GM23338 (cell line): ENCODE results near the gene PPIA. TPM values are rescaled to one million over a fixed set of nuclear protein-coding genes. Genes with fewer than 3 reads are reported as not detected.

Source experiments
- ATAC-seq: fragments of 200-7000 bp; cut with Tn5 transposase; 3 replicates; pipeline ENCODE4 v1.9.1; 2020
- DNase-seq: peaks from one replicate; pipeline ENCODE4 v3.0.0-alpha.2; 2015; ENCODE audit warnings: low spot score
- H2AFZ ChIP-seq: fragments of 200-600 bp; sonication (generic); 2 replicates; pipeline ENCODE4 v1.8.0; 2016; ENCODE audit warnings: antibody characterized with exemption, mild to moderate bottlenecking, moderate library complexity
- H3F3A ChIP-seq: fragments of 200-600 bp; sonication (generic); replicated peaks from 2 replicates; pipeline ENCODE4 v1.8.0; 2017; ENCODE audit warnings: antibody characterized with exemption, mixed run types, low read depth
- H3K27ac ChIP-seq: fragments of 200-600 bp; sonication (generic); 2 replicates; pipeline ENCODE4 v1.6.1; 2016; ENCODE audit warnings: low read depth
- H3K27me3 ChIP-seq: fragments of 200-600 bp; sonication (generic); 2 replicates; pipeline ENCODE4 v1.8.0; 2016; ENCODE audit warnings: mild to moderate bottlenecking, mixed run types, moderate library complexity; ENCODE audit not compliant: insufficient read depth
- H3K36me3 ChIP-seq: fragments of 200-600 bp; sonication (generic); 2 replicates; pipeline ENCODE4 v1.8.0; 2016; ENCODE audit warnings: mild to moderate bottlenecking; ENCODE audit not compliant: insufficient read depth
- H3K4me1 ChIP-seq: fragments of 200-600 bp; sonication (generic); 2 replicates; pipeline ENCODE4 v1.8.0; 2016; ENCODE audit warnings: mild to moderate bottlenecking, moderate library complexity; ENCODE audit not compliant: insufficient read depth
- H3K4me2 ChIP-seq: fragments of 200-600 bp; sonication (generic); 2 replicates; pipeline ENCODE4 v1.7.1; 2017; ENCODE audit warnings: mixed run types
- H3K4me3 ChIP-seq: fragments of 200-600 bp; sonication (generic); 2 replicates; pipeline ENCODE4 v1.6.1; 2016; ENCODE audit warnings: mixed run types
- H3K79me2 ChIP-seq: fragments of 200-600 bp; sonication (generic); replicated peaks from 2 replicates; pipeline ENCODE4 v1.8.0; 2017; ENCODE audit warnings: mild to moderate bottlenecking; ENCODE audit not compliant: insufficient read depth
- H3K9me2 ChIP-seq: fragments of 200-600 bp; sonication (generic); 2 replicates; pipeline ENCODE4 v1.8.0; 2017; ENCODE audit not compliant: insufficient read depth
- H4K20me1 ChIP-seq: fragments of 200-600 bp; sonication (generic); replicated peaks from 2 replicates; pipeline ENCODE4 v1.8.0; 2017; ENCODE audit warnings: mild to moderate bottlenecking; ENCODE audit not compliant: insufficient read depth
- H3K27ac Mint-ChIP-seq: 2 replicates; pipeline ENCODE4 v1.8.0; 2020; ENCODE audit warnings: inconsistent platforms, mild to moderate bottlenecking, moderate library complexity, mixed read lengths
- H3K27me3 Mint-ChIP-seq: 3 replicates; pipeline ENCODE4 v1.8.0; 2022; ENCODE audit warnings: low read depth, mild to moderate bottlenecking, moderate library complexity, mixed read lengths, inconsistent platforms; ENCODE audit not compliant: insufficient read depth, poor library complexity
- H3K36me3 Mint-ChIP-seq: 3 replicates; pipeline ENCODE4 v1.8.0; 2021; ENCODE audit warnings: low read depth, mild to moderate bottlenecking, inconsistent platforms, moderate library complexity, mixed read lengths
- H3K4me1 Mint-ChIP-seq: 3 replicates; pipeline ENCODE4 v1.8.0; 2020; ENCODE audit warnings: mild to moderate bottlenecking, inconsistent platforms, mixed read lengths
- H3K4me3 Mint-ChIP-seq: 3 replicates; pipeline ENCODE4 v1.8.0; 2021; ENCODE audit warnings: moderate library complexity, mild to moderate bottlenecking, inconsistent platforms, mixed read lengths
- H3K9me3 Mint-ChIP-seq: 3 replicates; pipeline ENCODE4 v1.8.0; 2020; ENCODE audit warnings: moderate library complexity, mild to moderate bottlenecking, inconsistent platforms, mixed read lengths
- CREB1 ChIP-seq: fragments of 250-450 bp; sonication (Bioruptor Pico); IDR thresholded peaks from 2 replicates; pipeline ENCODE4 v1.5.0; 2020; ENCODE audit warnings: low read depth, mild to moderate bottlenecking, moderate library complexity
- CTCF ChIP-seq, 2 experiments: fragments of 200-600 bp in 1 of 2; sonication (generic) in 1 of 2; conservative IDR thresholded peaks; 2 replicates each; pipeline versions ENCODE4 v1.5.1 to v1.6.1; 2016 to 2017; ENCODE audit warnings: antibody characterized with exemption in 2 of 2, low read depth in 2 of 2, mild to moderate bottlenecking in 2 of 2, moderate library complexity in 1 of 2
- EZH2 ChIP-seq: fragments of 200-600 bp; sonication (generic); IDR thresholded peaks from one replicate; pipeline ENCODE4 v1.8.0; 2017; ENCODE audit warnings: antibody characterized with exemption, mild to moderate bottlenecking, low read depth; ENCODE audit not compliant: unreplicated experiment
- EZH2phosphoT487 ChIP-seq: fragments of 200-600 bp; sonication (generic); IDR thresholded peaks from one replicate; pipeline ENCODE4 v1.8.1; 2018; ENCODE audit warnings: antibody characterized with exemption; ENCODE audit not compliant: unreplicated experiment
- JUNB ChIP-seq: IDR thresholded peaks from one replicate; pipeline ENCODE4 v1.6.1; 2016; ENCODE audit warnings: antibody characterized with exemption; ENCODE audit not compliant: unreplicated experiment
- NANOG ChIP-seq: IDR thresholded peaks from 2 replicates; pipeline ENCODE4 v1.6.1; 2016; ENCODE audit warnings: antibody characterized with exemption, borderline replicate concordance
- POLR2AphosphoS5 ChIP-seq: IDR thresholded peaks from 2 replicates; pipeline ENCODE4 v1.6.1; 2016; ENCODE audit warnings: antibody characterized with exemption, low read depth
- REST ChIP-seq: IDR thresholded peaks from one replicate; pipeline ENCODE4 v1.6.1; 2018; ENCODE audit warnings: antibody characterized with exemption; ENCODE audit not compliant: unreplicated experiment
- STAT1 ChIP-seq: IDR thresholded peaks from one replicate; pipeline ENCODE4 v1.6.1; 2016; ENCODE audit warnings: antibody characterized with exemption; ENCODE audit not compliant: unreplicated experiment
- ZNF114 ChIP-seq: fragments of 250-450 bp; sonication (Bioruptor Pico); IDR thresholded peaks from 2 replicates; pipeline ENCODE4 v1.5.0; 2020; ENCODE audit warnings: mild to moderate bottlenecking, moderate library complexity
- ZNF462 ChIP-seq: fragments of 250-450 bp; sonication (Bioruptor Pico); IDR thresholded peaks from 2 replicates; pipeline ENCODE4 v1.5.0; 2020; ENCODE audit warnings: mild to moderate bottlenecking, moderate library complexity
- polyA plus RNA-seq: library from polyadenylated mRNA; unstranded; fragments of >200 nt; fragmentation: Nextera tagmentation; extraction: Ambion mirVana; gene quantifications from 2 replicates; pipeline ENCODE4 v1.2.1, GENCODE V29; 2016
- total RNA-seq: library from RNA; depleted of rRNA; stranded (reverse); fragments of >200 nt; shearing (Covaris generic); gene quantifications from 2 replicates; pipeline ENCODE4 v1.2.3, GENCODE V29; 2014

Gene PPIA
- total and polyA plus RNA-seq, 2 experiments from 2014 or later, result 4,367 to 6,524 TPM

- no peaks in the 10 kb centered on the region for H3K36me3 ChIP-seq
- H3F3A ChIP-seq, result 0 out of 2 replicates have a peak, but pooled peaks cover 4% of the 10 kb centered on the region
- Mint-ChIP-seq H3K9me3 (no peaks in the 10 kb centered on the region; the same call in 2 of the 3 replicates), H3K4me1 (peaks cover 3% of the 10 kb centered on the region; the same call in 2 of the 3 replicates), H3K36me3 (no peaks in the 10 kb centered on the region), H3K27ac (no peak overlapping the region), H3K27me3 (peaks cover 10% of the 10 kb centered on the region), H3K4me3 (no peak overlapping the region)
- H3K9me2 ChIP-seq, result no peaks in the 10 kb centered on the region
- no peak overlapping the region for H3K27ac ChIP-seq
- no peaks in the 10 kb centered on the region for H4K20me1 ChIP-seq
- H3K4me2 ChIP-seq, result no peak overlapping the region
- no peaks in the 10 kb centered on the region for H3K4me1 ChIP-seq
- TF ChIP-seq ZNF114 (no peak), REST (no peak), STAT1 (no peak), ZNF462 (no peak), CTCF (conservative IDR thresholded peaks at IDR 0.05; ENCODE audit: low read depth in 2 of 2) (no peak), EZH2 (no peak), JUNB (no peak), POLR2AphosphoS5 (no peak), NANOG (no peak), CREB1 (no peak), EZH2phosphoT487 (no peak)
- H3K79me2 ChIP-seq, result peaks cover 6% of the 10 kb centered on the region; the same call in 1 of the 2 replicates
- no peaks in the 10 kb centered on the region for H3K27me3 ChIP-seq
- H2AFZ ChIP-seq, result no peak overlapping the region
- no peak overlapping the region for H3K4me3 ChIP-seq
- ATAC-seq, result no peak
- DNase-seq, result no peak
Observed at GRCh38 chr7:44852590-44852989, 56.1 kb downstream of the PPIA start.
